Tibial nerve (tissue), 4 donors: ENCODE measurements around the gene ADGRF4. TPM values are rescaled to one million over a fixed set of nuclear protein-coding genes. Genes with fewer than 3 reads are reported as not detected.

Experiments
- DNase-seq, 2 donors: peaks; one replicate each; pipeline ENCODE4 v3.0.0-alpha.2; 2019; ENCODE audit warnings: low spot score in 2 of 2
- H3K27ac ChIP-seq, 4 donors: fragments of 200-600 bp; sonication (generic) in 3 of 4; one replicate each; pipeline ENCODE4 v1.5.1; 2017 to 2019; ENCODE audit warnings: mild to moderate bottlenecking in 1 of 4
- H3K27me3 ChIP-seq, 2 donors: fragments of 200-600 bp; sonication (generic) in 1 of 2; one replicate each; pipeline versions ENCODE4 v1.5.1 to v1.6.0; 2017 to 2019
- H3K36me3 ChIP-seq, 3 donors: fragments of 200-600 bp; sonication (generic); one replicate each; pipeline ENCODE4 v1.5.1; 2018 to 2019
- H3K4me1 ChIP-seq, 4 donors: fragments of 200-600 bp; sonication (generic) in 3 of 4; one replicate each; pipeline ENCODE4 v1.5.1; 2017 to 2019
- H3K4me3 ChIP-seq, 4 donors: fragments of 200-600 bp; sonication (generic) in 3 of 4; one replicate each; pipeline ENCODE4 v1.5.1; 2017 to 2019; ENCODE audit warnings: mild to moderate bottlenecking in 1 of 4, moderate library complexity in 1 of 4
- H3K9me3 ChIP-seq, 4 donors: fragments of 200-600 bp; sonication (generic) in 3 of 4; one replicate each; pipeline ENCODE4 v1.5.1; 2017 to 2019
- EP300 ChIP-seq, 2 donors: sonication (generic); formaldehyde crosslinking; IDR thresholded peaks; one replicate each; pipeline ENCODE4 v1.6.1; 2017; ENCODE audit warnings: antibody characterized with exemption in 2 of 2, mild to moderate bottlenecking in 1 of 2
- POLR2A ChIP-seq, 2 donors: fragments of 450-650 bp; IDR thresholded peaks; one replicate each; pipeline ENCODE4 v1.6.1; 2017; ENCODE audit warnings: antibody characterized with exemption in 2 of 2, mild to moderate bottlenecking in 2 of 2, moderate library complexity in 2 of 2
- WGBS, 2 donors: methylation state at CpG; one replicate each; pipeline ENCODE4 v1.1.5; 2018; 5-methylcytosine and 5-hydroxymethylcytosine counted together
- total RNA-seq, 4 donors: library from RNA; depleted of rRNA; stranded (reverse); fragments of >200 nt; gene quantifications; one replicate each; pipeline ENCODE4 v1.1.0, GENCODE V29; 2016
- TF ChIP-seq, protein P1 (sequence below), 5 experiments: fragments of 200-600 bp in 3 of 5; fragments of 450-650 bp in 2 of 5; sonication (generic) in 3 of 5; IDR thresholded peaks; one replicate each; pipeline ENCODE4 v1.5.1; 2016 to 2019; ENCODE audit warnings: antibody characterized with exemption in 5 of 5, mild to moderate bottlenecking in 3 of 5, moderate library complexity in 2 of 5

The ADGRF4 gene
- total RNA-seq, 4 donors from 2014 or later = not detected

DNA sequence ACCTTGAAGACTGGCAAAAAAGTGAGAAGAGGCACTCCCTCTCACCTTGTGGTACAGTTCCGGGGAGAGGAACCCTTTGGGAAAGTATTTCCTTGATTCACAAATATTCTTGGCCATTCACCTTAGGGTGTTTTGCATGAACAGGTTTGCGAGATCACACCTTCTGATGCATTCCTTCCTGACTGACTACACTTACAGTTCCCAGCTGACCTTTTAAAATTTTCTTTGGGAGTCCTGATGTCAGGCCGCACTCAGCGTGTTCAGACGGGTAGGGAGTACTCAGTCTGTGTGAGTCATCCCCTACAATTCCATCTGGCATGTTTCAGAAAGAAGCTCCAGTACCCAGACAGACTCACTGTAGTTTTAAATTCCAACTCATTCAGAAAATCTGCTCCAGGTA is 1.7 kb downstream of the ADGRF4 start:
- H3K27ac ChIP-seq = no peak overlapping the region
- no peaks in the 10 kb centered on the region for H3K9me3 ChIP-seq
- no peaks in the 10 kb centered on the region for H3K36me3 ChIP-seq
- no peak for DNase-seq
- H3K4me3 ChIP-seq = no peak overlapping the region
- WGBS, 2 donors = 79 to 86% methylated on average over 5 of the region's 5 CpGs
- no peaks in the 10 kb centered on the region for H3K27me3 ChIP-seq
- TF ChIP-seq POLR2A (IDR thresholded peaks at IDR 0.05) = no peak
- TF ChIP-seq, protein P1, sequence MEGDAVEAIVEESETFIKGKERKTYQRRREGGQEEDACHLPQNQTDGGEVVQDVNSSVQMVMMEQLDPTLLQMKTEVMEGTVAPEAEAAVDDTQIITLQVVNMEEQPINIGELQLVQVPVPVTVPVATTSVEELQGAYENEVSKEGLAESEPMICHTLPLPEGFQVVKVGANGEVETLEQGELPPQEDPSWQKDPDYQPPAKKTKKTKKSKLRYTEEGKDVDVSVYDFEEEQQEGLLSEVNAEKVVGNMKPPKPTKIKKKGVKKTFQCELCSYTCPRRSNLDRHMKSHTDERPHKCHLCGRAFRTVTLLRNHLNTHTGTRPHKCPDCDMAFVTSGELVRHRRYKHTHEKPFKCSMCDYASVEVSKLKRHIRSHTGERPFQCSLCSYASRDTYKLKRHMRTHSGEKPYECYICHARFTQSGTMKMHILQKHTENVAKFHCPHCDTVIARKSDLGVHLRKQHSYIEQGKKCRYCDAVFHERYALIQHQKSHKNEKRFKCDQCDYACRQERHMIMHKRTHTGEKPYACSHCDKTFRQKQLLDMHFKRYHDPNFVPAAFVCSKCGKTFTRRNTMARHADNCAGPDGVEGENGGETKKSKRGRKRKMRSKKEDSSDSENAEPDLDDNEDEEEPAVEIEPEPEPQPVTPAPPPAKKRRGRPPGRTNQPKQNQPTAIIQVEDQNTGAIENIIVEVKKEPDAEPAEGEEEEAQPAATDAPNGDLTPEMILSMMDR (IDR thresholded peaks at IDR 0.05) = no peak
- H3K4me1 ChIP-seq = no peaks in the 10 kb centered on the region

DNA sequence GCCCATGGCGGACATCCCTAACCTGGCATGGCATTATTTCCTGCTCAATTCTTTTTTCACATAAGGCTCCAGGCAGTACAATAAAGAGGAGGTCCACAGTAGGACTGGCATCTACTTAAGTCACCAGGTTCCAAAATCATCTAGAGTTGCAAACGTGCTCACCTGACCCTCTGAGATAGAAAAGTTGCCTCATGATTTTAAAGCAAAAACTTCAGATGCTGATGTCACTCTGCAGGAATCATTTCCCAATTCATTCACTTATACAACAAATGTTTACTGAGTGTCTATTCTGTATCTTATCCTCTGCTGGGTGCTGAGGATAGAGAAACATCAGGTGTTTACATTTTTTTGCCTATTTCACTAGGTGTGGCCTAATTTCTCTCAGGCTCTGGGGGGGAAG is 2.2 kb downstream of the ADGRF4 start:
- TF ChIP-seq, protein P1 (IDR thresholded peaks at IDR 0.05) = no peak
- TF ChIP-seq EP300 (IDR thresholded peaks at IDR 0.05) = no peak
- no peak for TF ChIP-seq POLR2A (IDR thresholded peaks at IDR 0.05)
- Histone ChIP-seq H3K4me3 (no peak overlapping the region), H3K27me3 (no peaks in the 10 kb centered on the region), H3K27ac (no peak overlapping the region), H3K36me3 (no peaks in the 10 kb centered on the region), H3K9me3 (no peaks in the 10 kb centered on the region), H3K4me1 (no peaks in the 10 kb centered on the region)
- WGBS, 2 donors = 74 to 84% methylated on average over 2 of the region's 2 CpGs
- no peak for DNase-seq

DNA sequence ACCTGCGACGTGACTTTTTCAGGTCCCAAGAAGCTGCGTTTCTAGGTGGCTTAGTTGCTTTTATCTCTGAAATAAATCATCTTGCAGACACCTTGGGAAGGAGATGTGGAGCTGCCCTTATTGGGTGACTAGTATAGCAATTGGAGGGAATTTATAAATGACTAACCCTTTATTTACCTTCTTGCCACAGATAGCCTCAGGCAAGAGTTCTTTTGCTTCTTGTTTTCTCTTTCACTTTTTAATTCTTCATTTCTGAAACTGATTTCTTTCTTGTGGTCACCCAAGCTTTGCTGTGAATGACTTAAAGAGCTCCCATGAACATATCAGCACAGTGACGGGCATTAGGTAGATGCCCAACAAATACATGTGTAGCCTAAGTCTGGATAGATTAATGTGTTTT is 3.0 kb downstream of the ADGRF4 start:
- no peak for DNase-seq
- H3K36me3 ChIP-seq = no peaks in the 10 kb centered on the region
- H3K27ac ChIP-seq = no peak overlapping the region
- H3K9me3 ChIP-seq = no peaks in the 10 kb centered on the region
- H3K4me1 ChIP-seq = no peaks in the 10 kb centered on the region
- TF ChIP-seq POLR2A (IDR thresholded peaks at IDR 0.05) (no peak), EP300 (IDR thresholded peaks at IDR 0.05) (no peak)
- TF ChIP-seq, protein P1 (IDR thresholded peaks at IDR 0.05) = no peak
- H3K4me3 ChIP-seq = no peak overlapping the region
- WGBS, 2 donors = 45 to 50% methylated on average over 4 of the region's 4 CpGs
- no peaks in the 10 kb centered on the region for H3K27me3 ChIP-seq

DNA sequence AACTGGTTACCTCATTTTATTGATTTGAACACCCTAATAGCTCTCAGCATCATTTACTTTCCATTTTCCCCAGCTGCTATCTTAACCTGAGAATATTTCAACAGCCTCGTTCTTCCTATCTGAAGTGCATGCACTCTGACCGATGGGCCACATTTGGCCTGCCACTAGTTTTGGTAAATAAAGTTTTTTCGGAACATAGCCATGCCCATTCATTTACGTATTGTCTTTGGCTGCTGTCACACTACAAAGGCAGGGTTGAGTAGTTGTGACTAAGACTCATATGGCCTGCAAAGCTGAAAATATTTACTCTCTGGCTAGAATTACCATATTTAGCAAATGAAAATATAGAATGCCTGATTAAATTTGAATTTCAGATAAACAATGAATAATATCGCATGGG is 10.8 kb downstream of the ADGRF4 start:
- Histone ChIP-seq H3K36me3 (no peaks in the 10 kb centered on the region), H3K27ac (no peak overlapping the region), H3K27me3 (no peaks in the 10 kb centered on the region), H3K4me1 (no peaks in the 10 kb centered on the region), H3K9me3 (no peaks in the 10 kb centered on the region), H3K4me3 (no peak overlapping the region)
- DNase-seq = no peak
- TF ChIP-seq EP300 (IDR thresholded peaks at IDR 0.05) (no peak), POLR2A (IDR thresholded peaks at IDR 0.05) (no peak)
- TF ChIP-seq, protein P1 (IDR thresholded peaks at IDR 0.05) = no peak
- WGBS, 2 donors = 80 to 90% methylated on average over 5 of the region's 5 CpGs

DNA sequence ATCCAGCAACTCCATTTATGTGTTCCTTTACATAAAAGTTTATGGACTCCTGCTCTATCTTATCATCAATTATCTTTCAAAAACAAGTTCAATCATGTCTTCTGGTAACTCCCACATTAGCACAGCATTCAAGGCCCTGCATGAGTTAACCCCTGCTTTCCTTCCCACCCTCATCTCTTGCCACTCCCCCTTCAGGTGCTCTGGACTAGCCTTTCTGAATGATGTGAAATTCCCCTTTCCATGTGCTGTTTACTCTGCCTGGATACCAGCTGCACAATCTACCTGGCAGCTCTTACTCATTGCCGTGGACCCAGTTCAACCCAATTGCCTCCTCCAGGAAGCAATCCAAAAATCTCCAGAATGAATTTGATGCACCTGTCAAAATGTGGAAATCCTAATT is 11.9 kb downstream of the ADGRF4 start:
- 88 to 92% methylated on average over 1 of the region's 1 CpG for WGBS, 2 donors
- no peaks in the 10 kb centered on the region for H3K4me1 ChIP-seq
- H3K9me3 ChIP-seq = no peaks in the 10 kb centered on the region
- H3K4me3 ChIP-seq = no peak overlapping the region
- H3K36me3 ChIP-seq = no peaks in the 10 kb centered on the region
- no peak for DNase-seq
- no peaks in the 10 kb centered on the region for H3K27me3 ChIP-seq
- H3K27ac ChIP-seq = no peak overlapping the region
- TF ChIP-seq EP300 (IDR thresholded peaks at IDR 0.05) (no peak), POLR2A (IDR thresholded peaks at IDR 0.05) (no peak)
- TF ChIP-seq, protein P1 (IDR thresholded peaks at IDR 0.05) = no peak
